Measurements from ENCODE around the gene MRM2. TPM values are rescaled to one million over a fixed set of nuclear protein-coding genes. Genes with fewer than 3 reads are reported as not detected.
A peak's percentile ranks its signal among the peaks of the same experiment; 100 is the strongest.

Gene MRM2
- total RNA-seq, 1 donor, result 21.4 TPM

- Histone ChIP-seq H3K79me2 (ENCODE audit: insufficient read depth, low read length) (peaks cover 56% of the 10 kb centered on the region), H2AFZ (ENCODE audit: low read length) (no peak overlapping the region), H3K36me3 (ENCODE audit: insufficient read depth, low read length) (peaks cover 29% of the 10 kb centered on the region), H3K9me3 (ENCODE audit: low read depth, low read length) (no peaks in the 10 kb centered on the region), H3K27ac (ENCODE audit: low read depth, low read length) (no peak overlapping the region), H3K4me3 (ENCODE audit: insufficient read depth, low read length) (no peak overlapping the region), H3K4me2 (ENCODE audit: insufficient read depth, low read length) (no peak overlapping the region), H3K27me3 (ENCODE audit: insufficient read depth, low read length) (no peaks in the 10 kb centered on the region), H3K4me1 (ENCODE audit: insufficient read depth, low read length) (peaks cover 16% of the 10 kb centered on the region), H4K20me1 (ENCODE audit: insufficient read depth, low read length) (peaks cover 13% of the 10 kb centered on the region)
- peak; percentile 42 for DNase-seq (ENCODE audit: insufficient read length, low spot score, missing footprints)
- TF ChIP-seq CTCF (IDR thresholded peaks at IDR 0.05; ENCODE audit: extremely low read depth, low read depth, low read length), result no peak
Observed at GRCh38 chr7:2228921-2229320, 13.1 kb downstream of the MRM2 start.

GRCh38 chr7:2227699-2228098 is 14.3 kb downstream of the MRM2 start:
- H3K9me3 ChIP-seq (ENCODE audit: low read depth, low read length), result no peaks in the 10 kb centered on the region
- H3K36me3 ChIP-seq (ENCODE audit: insufficient read depth, low read length), result peaks cover 31% of the 10 kb centered on the region
- H3K27me3 ChIP-seq (ENCODE audit: insufficient read depth, low read length), result no peaks in the 10 kb centered on the region
- H3K79me2 ChIP-seq (ENCODE audit: insufficient read depth, low read length), result peaks cover 56% of the 10 kb centered on the region
- H3K27ac ChIP-seq (ENCODE audit: low read depth, low read length), result no peak overlapping the region
- no peak overlapping the region for H3K4me2 ChIP-seq (ENCODE audit: insufficient read depth, low read length)
- no peak overlapping the region for H2AFZ ChIP-seq (ENCODE audit: low read length)
- H3K4me3 ChIP-seq (ENCODE audit: insufficient read depth, low read length), result no peak overlapping the region
- peaks cover 12% of the 10 kb centered on the region for H4K20me1 ChIP-seq (ENCODE audit: insufficient read depth, low read length)
- DNase-seq (ENCODE audit: insufficient read length, low spot score, missing footprints), result peak; percentile 46
- peaks cover 8% of the 10 kb centered on the region for H3K4me1 ChIP-seq (ENCODE audit: insufficient read depth, low read length)
- no peak for TF ChIP-seq CTCF (IDR thresholded peaks at IDR 0.05; ENCODE audit: extremely low read depth, low read depth, low read length)

GRCh38 chr7:2225830-2226229 is 16.2 kb downstream of the MRM2 start:
- DNase-seq (ENCODE audit: insufficient read length, low spot score, missing footprints), result no peak
- Histone ChIP-seq H3K4me2 (ENCODE audit: insufficient read depth, low read length) (no peak overlapping the region), H3K27me3 (ENCODE audit: insufficient read depth, low read length) (no peaks in the 10 kb centered on the region), H3K27ac (ENCODE audit: low read depth, low read length) (no peak overlapping the region), H3K36me3 (ENCODE audit: insufficient read depth, low read length) (peaks cover 32% of the 10 kb centered on the region), H4K20me1 (ENCODE audit: insufficient read depth, low read length) (peaks cover 12% of the 10 kb centered on the region), H3K9me3 (ENCODE audit: low read depth, low read length) (no peaks in the 10 kb centered on the region), H3K4me3 (ENCODE audit: insufficient read depth, low read length) (no peak overlapping the region), H3K4me1 (ENCODE audit: insufficient read depth, low read length) (no peaks in the 10 kb centered on the region), H3K79me2 (ENCODE audit: insufficient read depth, low read length) (peaks cover 38% of the 10 kb centered on the region), H2AFZ (ENCODE audit: low read length) (no peak overlapping the region)
- no peak for TF ChIP-seq CTCF (IDR thresholded peaks at IDR 0.05; ENCODE audit: extremely low read depth, low read depth, low read length)

GRCh38 chr7:2225336-2225735 is 16.7 kb downstream of the MRM2 start:
- peaks cover 14% of the 10 kb centered on the region for H4K20me1 ChIP-seq (ENCODE audit: insufficient read depth, low read length)
- no peak overlapping the region for H3K4me3 ChIP-seq (ENCODE audit: insufficient read depth, low read length)
- peaks cover 34% of the 10 kb centered on the region for H3K79me2 ChIP-seq (ENCODE audit: insufficient read depth, low read length)
- H3K9me3 ChIP-seq (ENCODE audit: low read depth, low read length), result no peaks in the 10 kb centered on the region
- H3K27ac ChIP-seq (ENCODE audit: low read depth, low read length), result no peak overlapping the region
- H3K4me2 ChIP-seq (ENCODE audit: insufficient read depth, low read length), result no peak overlapping the region
- TF ChIP-seq CTCF (IDR thresholded peaks at IDR 0.05; ENCODE audit: extremely low read depth, low read depth, low read length), result no peak
- DNase-seq (ENCODE audit: insufficient read length, low spot score, missing footprints), result peak; percentile 75
- H2AFZ ChIP-seq (ENCODE audit: low read length), result no peak overlapping the region
- H3K4me1 ChIP-seq (ENCODE audit: insufficient read depth, low read length), result no peaks in the 10 kb centered on the region
- H3K27me3 ChIP-seq (ENCODE audit: insufficient read depth, low read length), result no peaks in the 10 kb centered on the region
- peaks cover 32% of the 10 kb centered on the region for H3K36me3 ChIP-seq (ENCODE audit: insufficient read depth, low read length)
